HG03520 (cell line): Measurements from ENCODE around the gene GNA15.

Experiments used
- ATAC-seq: cut with Tn5 transposase; IDR thresholded peaks from one replicate; pipeline ENCODE4 v1.9.1; 2021; ENCODE audit warnings: mild to moderate bottlenecking, moderate library complexity; ENCODE audit not compliant: unreplicated experiment

Gene GNA15

DNA sequence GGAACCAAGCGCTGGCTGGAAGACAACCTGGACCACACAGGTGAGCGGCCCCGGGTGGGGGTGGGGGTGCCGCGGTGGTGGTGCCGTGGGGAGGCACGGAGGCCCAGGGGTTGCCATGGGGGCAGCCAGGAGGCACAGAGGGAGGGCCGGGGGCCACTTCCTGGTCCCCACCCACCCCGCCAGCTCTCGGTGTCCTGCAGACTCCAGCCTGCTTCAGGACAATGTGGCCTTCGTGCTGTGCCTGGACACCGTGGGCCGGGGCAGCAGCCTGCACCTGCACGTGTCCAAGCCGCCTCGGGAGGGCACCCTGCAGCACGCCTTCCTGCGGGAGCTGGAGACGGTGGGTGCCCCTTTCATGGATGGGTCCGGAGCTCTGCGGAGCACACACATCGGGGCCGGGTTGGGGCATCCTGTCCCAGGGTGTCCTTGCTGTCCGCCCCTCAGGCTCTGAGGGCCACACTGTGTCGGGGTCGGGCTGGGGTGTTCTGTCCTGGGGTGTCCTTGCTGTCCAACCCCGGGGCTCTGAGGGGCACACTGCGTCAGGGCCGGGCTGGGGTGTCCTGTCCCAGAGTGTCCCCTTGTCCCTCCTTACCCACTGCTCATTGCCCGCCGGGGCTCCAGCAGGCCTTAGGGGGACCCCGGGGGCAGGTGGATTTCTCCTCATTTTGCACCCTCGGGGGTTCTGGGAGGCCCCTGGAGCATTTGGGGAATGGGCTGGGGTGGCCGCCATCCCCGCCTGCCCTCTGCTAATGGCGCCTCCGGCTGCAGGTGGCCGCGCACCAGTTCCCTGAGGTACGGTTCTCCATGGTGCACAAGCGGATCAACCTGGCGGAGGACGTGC lies 68.2 kb downstream of the GNA15 start:
- ATAC-seq, result no peak

DNA sequence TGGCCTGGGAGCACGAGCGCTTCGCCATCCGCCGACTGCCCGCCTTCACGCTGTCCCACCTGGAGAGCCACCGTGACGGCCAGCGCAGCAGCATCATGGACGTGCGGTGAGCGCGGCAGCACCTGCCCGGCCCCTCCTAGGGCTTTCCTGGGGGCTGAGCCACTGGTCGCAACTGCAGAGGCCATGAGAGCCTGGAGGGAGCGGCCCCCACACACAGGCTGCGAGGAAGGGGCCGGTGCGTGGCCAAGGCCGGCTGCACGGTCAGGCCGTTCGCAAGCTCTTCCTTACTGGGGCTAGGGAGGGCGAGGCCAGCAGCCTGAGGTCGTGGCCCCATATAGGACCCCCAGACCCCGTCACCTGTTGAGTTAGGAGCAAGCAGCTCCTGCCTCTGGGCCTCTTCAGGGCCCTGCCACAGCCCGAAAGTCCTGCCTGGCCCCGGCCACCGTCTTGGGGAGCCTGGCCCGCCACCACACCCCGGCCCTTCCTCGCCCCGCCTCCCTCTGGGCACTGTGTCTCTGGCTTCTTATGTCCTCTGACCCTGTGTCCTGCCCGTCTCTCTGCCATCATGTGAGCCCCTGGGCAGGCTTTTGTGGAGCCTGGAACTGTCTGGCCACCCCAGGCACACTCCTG lies 68.9 kb downstream of the GNA15 start:
- ATAC-seq, result no peak

DNA sequence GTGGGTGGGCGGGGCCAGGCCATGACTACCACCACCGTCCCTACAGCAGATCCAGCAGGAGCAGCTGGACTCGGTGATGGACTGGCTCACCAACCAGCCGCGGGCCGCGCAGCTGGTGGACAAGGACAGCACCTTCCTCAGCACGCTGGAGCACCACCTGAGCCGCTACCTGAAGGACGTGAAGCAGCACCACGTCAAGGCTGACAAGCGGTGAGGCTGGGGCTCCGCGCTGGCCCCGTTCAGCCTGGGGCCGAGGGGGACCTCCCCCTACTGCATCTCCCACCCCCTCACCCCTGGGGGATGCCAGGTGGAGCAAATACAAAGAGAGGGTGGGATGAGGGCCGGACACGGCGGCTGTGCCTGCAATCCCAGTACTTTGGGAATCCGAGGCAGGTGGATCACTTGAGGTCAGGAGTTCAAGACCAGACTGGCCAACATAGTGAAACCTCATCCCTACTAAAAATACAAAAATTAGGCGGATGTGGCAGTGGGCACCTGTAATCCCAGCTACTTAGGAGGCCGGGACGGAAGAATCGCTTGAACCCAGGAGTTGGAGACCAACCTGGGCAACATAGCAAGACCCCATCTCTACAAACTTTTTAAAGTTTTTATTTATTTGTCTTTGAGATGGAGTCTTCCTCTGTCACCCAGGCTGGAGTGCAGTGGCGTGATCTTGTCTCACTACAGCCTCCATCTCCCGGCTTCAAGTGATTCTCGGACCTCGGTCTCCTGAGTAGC lies 70.6 kb downstream of the GNA15 start:
- no peak for ATAC-seq

DNA sequence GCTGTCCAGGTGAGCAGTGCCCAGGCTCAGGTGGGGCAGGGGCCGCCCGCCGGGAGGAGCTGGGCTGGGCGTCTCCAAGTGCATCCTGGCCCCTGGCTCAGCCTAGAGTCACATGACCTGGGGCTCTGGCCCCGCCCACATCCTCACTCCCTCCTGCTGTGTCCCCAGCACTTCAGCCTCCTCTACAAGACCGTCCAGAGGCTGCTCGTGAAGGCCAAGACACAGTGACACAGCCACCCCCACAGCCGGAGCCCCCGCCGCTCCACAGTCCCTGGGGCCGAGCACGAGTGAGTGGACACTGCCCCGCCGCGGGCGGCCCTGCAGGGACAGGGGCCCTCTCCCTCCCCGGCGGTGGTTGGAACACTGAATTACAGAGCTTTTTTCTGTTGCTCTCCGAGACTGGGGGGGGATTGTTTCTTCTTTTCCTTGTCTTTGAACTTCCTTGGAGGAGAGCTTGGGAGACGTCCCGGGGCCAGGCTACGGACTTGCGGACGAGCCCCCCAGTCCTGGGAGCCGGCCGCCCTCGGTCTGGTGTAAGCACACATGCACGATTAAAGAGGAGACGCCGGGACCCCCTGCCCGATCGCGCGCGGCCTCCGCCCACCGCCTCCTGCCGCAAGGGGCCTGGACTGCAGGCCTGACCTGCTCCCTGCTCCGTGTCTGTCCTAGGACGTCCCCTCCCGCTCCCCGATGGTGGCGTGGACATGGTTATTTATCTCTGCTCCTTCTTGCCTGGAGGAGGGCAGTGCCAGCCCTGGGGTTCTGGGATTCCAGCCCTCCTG lies 71.8 kb downstream of the GNA15 start:
- no peak for ATAC-seq

DNA sequence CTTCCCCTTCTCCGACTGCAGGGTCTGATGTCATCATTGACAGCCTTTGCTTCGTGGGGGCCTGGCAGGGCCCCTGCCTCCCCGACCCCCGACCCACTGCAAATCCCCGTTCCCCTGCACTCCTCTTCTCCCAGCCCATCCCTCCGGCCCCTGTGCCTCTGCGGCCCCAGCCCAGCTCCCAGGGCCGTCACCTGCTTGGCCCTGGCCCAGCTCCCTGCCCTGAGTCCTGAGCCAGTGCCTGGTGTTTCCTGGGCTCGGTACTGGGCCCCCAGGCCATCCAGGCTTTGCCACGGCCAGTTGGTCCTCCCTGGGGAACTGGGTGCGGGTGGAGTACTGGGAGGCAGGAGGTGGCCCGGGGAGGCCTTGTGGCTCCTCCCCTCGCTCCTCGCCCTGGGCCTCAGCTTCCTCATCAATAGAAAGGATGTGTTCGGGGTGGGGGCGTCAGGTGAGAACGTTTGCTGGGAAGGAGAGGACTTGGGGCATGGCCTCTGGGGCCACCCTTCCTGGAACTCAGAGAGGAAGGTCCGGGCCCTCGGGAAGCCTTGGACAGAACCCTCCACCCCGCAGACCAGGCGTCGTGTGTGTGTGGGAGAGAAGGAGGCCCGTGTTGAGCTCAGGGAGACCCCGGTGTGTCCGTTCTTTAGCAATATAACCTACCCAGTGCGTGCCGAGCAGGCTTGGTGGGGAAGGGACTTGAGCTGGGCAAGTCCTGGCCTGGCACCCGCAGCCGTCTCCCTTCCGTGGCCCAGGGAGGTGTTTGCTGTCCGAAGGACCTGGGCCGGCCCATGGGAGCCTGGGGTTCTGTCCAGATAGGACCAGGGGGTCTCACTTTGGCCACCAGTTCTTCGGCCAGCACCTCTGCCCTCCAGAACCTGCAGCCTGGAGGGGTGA lies 72.7 kb downstream of the GNA15 start:
- no peak for ATAC-seq

DNA sequence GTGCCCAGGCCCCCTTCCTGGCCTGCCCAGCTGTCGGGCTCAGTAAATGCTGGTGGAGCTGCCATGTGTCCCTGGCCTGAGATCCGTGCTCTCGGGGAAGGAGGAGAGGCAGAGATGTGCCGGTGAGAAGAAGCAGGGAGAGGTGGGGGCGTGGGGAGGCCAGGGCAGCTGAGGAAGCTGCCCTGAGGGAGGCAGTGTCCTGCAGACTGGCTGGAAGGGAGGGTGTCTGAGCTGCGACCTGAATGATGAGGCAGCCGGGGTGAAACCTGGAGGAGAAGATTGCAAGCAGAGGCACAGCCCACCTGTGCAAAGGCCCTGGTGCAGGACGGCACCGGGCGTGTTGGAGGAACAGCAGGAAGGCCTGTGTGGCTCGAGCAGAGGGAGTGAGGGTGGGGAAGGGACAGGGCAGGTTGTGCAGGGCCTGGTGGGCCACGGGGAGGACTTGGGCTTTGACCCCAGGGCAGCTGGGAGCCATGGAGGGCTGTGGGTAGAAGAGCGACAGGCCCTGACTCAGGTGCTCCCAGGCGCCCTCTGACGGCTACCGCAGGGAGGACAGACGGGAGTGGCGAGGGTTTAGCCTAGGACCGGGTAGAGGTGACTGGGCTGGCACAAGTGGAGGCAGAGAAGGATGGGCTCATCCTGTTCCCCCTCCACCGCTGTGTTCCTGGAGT lies 74.6 kb downstream of the GNA15 start:
- ATAC-seq, result no peak

DNA sequence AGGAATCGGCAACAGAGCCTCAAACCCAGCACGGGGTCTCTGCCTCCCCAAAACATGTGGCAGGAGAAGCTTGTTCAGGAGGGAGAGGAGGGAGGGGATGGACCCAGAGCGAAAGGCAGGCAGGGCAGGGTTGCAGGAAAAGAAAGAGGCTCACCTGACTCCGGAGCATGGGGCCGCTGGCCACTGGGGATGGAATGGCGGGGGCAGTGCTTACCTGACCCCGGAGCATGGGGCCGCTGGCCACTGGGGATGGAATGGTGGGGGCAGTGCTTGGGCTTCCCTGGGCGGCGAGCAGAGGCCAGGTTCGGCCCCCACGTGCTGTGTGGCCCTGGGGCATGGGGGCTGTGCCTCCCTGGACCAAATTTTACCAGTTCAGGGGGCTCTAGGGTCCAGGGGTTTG lies 75.4 kb downstream of the GNA15 start:
- ATAC-seq, result no peak

DNA sequence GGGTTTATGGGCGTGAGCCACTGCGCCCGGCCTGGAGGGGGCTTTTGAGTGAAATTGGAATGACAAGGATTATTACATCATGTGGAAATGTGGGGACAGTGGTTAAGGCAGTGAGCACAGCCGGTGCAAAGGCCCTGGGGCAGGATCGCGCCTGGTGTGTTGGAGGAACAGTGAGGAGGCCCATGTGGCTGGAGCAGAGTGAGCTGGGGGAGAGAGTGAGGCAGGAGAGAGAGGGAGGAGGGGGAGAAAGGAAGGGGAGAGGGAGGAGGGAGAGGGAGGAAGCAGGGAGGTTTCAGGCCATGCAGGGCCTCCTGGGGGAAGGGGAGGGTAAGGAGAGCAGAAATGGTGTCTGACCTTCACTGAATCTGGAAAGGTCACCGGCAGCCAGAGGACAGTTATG lies 77.3 kb downstream of the GNA15 start:
- no peak for ATAC-seq
